IPS-20b (cell line): ENCODE data around the gene ASXL1.

Source experiments
- H3K27ac ChIP-seq: one replicate; pipeline ENCODE4 v1.5.1; 2013; ENCODE audit warnings: low read length
- H3K27me3 ChIP-seq: 2 replicates; pipeline ENCODE4 v1.6.1; 2013; ENCODE audit warnings: mild to moderate bottlenecking, low read length, inconsistent platforms; ENCODE audit not compliant: insufficient read depth
- H3K36me3 ChIP-seq: 2 replicates; pipeline ENCODE4 v1.6.1; 2013; ENCODE audit warnings: low read depth, mild to moderate bottlenecking, inconsistent platforms, low read length, moderate library complexity; ENCODE audit not compliant: insufficient read depth
- H3K4me1 ChIP-seq: 2 replicates; pipeline ENCODE4 v1.6.1; 2013; ENCODE audit warnings: mild to moderate bottlenecking, control low read depth, inconsistent platforms, low read length, moderate library complexity; ENCODE audit not compliant: insufficient read depth
- H3K4me3 ChIP-seq: 2 replicates; pipeline ENCODE4 v1.5.1; 2013; ENCODE audit warnings: mild to moderate bottlenecking, low read length, inconsistent platforms
- H3K9ac ChIP-seq: 2 replicates; pipeline ENCODE4 v1.6.1; 2013; ENCODE audit warnings: low read depth, mild to moderate bottlenecking, inconsistent platforms, low read length, moderate library complexity
- H3K9me3 ChIP-seq: 2 replicates; pipeline ENCODE4 v1.6.1; 2013; ENCODE audit warnings: mild to moderate bottlenecking, low read depth, low read length, inconsistent platforms; ENCODE audit not compliant: insufficient read depth

The ASXL1 gene

DNA sequence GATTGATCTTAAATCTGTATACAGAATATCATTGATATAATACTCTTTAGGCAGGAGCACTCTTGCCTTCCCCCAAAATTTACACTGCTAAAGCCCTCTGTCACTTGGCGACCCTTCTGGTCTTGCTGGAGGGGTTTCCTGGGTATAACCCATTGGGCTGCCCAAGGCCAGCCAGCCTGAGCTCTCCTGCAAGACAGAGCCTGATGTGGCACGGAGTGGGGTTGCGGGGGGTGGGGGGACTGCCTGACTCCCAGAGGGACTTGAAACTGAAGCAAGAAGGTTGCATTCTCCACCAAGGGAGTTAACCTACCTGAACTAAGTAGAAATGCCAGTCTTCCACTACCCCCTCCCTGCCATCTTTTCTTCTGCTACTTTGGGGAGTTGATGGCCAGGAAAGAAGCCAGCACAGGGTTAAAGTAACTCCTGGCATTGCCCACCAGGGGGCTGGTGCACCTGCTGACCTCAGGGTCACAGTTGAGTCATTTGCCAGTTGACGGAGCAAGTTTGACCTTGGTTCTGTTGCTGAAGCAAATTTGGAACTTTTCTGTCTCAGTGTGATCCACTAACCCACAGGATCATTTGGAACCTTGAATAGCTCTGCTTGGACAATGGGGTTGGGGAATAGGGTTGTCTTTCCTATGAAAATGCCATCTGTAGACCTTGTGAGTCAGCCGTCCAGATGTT is 79.4 kb downstream of the ASXL1 start:
- H3K27ac ChIP-seq = no peak overlapping the region
- no peaks in the 10 kb centered on the region for H3K27me3 ChIP-seq
- no peak overlapping the region for H3K4me3 ChIP-seq
- peaks cover 45% of the 10 kb centered on the region for H3K36me3 ChIP-seq
- H3K9ac ChIP-seq = no peak overlapping the region
- no peaks in the 10 kb centered on the region for H3K4me1 ChIP-seq
- no peaks in the 10 kb centered on the region for H3K9me3 ChIP-seq

DNA sequence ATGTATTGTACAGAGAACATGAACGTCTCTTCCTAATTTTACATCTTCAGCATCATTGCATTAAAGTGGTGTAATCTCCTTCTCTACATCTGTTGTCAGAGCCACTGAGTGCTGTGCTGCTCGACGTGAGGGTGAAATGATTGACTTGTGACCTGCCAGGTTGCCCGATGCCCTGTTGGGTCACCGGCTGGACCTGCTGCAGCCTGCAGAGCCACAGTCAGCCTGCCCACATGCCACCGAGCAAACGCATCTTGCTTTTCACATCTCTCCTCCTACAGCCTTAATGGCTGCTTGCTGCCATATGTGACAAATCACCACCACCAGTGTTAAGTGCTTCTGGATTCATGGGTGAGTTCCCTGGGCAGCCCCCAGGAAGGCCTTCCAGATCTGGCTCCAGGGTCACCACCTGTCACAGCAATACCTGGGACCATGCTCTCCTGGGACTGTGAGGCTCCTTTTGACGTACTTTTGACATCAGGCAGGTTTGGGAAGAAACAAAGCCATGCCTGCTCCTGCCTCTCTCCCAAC is 80.3 kb downstream of the ASXL1 start:
- H3K9ac ChIP-seq = no peak overlapping the region
- no peaks in the 10 kb centered on the region for H3K9me3 ChIP-seq
- H3K4me1 ChIP-seq = no peaks in the 10 kb centered on the region
- no peak overlapping the region for H3K4me3 ChIP-seq
- H3K27ac ChIP-seq = no peak overlapping the region
- no peaks in the 10 kb centered on the region for H3K27me3 ChIP-seq
- H3K36me3 ChIP-seq = peaks cover 42% of the 10 kb centered on the region

DNA sequence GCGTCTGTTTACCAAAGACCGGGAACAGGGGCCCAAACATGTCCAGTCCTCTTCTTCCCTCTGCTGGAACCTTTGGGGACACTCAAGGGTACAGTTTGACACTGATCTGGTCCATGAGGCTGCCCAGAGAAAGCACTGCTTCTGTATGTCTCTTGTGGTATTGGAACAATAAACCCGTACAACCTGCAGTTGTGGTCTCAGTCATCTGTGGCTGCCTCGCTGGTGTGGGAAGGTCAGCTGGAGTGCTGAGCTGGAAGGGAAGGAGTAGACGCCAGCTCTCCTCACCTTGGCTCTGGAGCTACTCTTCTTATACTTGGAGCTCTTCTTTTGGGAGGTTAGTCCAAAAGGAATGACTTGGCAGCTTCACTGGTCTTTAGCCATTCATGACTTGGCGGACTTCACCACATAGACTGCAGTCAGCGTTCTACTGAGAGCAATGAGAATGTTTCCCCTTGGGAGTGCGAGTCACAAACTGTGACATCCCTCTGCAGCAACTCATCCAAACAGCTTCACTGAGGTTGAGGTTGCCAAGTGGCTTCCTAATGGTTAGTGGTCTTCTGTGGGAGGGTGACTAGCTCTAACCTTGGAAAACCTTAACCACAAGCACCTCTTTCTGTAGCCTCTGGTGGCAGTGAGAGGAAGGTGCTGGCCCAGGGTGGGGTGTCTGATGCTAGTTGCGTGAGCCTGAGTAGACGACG is 81.2 kb downstream of the ASXL1 start:
- H3K9ac ChIP-seq = no peak overlapping the region
- no peaks in the 10 kb centered on the region for H3K27me3 ChIP-seq
- no peak overlapping the region for H3K4me3 ChIP-seq
- H3K36me3 ChIP-seq = peaks cover 33% of the 10 kb centered on the region
- no peak overlapping the region for H3K27ac ChIP-seq
- H3K4me1 ChIP-seq = peaks cover under 1% of the 10 kb centered on the region; the same call in 1 of the 2 replicates
- no peaks in the 10 kb centered on the region for H3K9me3 ChIP-seq

DNA sequence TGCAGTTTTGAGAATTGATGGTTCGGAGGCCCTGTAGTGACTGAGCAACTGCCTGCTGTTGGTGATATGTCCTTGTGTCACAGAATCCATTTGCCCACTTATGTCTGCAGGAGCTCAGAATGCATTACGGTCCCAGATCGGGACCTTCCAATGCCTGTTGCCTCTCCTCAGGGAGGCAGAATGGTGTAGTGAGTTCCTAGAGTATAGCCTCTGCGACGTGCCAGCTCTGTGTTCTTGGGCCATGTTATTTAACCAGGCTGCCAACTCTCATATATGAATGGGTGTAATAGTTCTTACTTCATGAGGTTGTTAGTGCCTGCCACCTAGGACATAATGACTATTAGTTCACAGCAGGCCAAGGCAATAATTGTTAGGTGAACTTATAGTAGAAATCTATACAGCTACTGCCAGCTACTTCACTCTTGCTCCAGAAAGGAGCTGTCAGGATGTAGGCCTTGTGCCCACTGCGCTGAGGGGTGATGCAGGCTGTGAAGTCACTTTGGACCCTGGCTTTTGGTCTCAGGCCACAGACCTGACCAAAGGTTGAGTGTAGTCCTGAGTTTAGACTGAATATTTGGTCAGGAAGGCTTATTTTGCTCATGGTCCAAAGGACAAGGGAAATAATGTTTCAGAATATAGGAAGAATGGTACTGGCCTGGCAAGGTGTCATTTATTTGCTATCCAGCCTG is 82.1 kb downstream of the ASXL1 start:
- Histone ChIP-seq H3K27ac (no peak overlapping the region), H3K4me3 (no peak overlapping the region), H3K9me3 (no peaks in the 10 kb centered on the region), H3K36me3 (peaks cover 28% of the 10 kb centered on the region), H3K27me3 (no peaks in the 10 kb centered on the region), H3K9ac (no peak overlapping the region), H3K4me1 (peaks cover 7% of the 10 kb centered on the region; the same call in 1 of the 2 replicates)

DNA sequence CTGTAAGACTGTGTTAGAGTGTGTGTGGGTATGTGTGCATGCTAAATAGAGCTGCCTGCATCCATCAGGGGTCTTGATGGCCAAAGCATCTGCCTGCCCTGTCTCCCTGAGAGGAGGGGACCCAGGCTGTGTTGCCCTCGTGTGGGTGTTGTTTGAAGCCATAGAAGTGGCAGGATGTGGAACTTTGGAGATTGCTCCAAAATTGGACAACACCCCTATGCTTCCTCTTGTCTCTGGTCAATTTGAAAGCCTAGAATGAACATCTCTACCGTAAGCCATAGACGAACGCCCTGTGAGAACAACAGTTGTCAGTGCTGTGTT is 82.6 kb downstream of the ASXL1 start:
- peaks cover 25% of the 10 kb centered on the region for H3K36me3 ChIP-seq
- H3K9ac ChIP-seq = no peak overlapping the region
- no peaks in the 10 kb centered on the region for H3K9me3 ChIP-seq
- H3K27me3 ChIP-seq = no peaks in the 10 kb centered on the region
- no peak overlapping the region for H3K27ac ChIP-seq
- no peak overlapping the region for H3K4me3 ChIP-seq
- H3K4me1 ChIP-seq = peaks cover 7% of the 10 kb centered on the region; the same call in 1 of the 2 replicates

DNA sequence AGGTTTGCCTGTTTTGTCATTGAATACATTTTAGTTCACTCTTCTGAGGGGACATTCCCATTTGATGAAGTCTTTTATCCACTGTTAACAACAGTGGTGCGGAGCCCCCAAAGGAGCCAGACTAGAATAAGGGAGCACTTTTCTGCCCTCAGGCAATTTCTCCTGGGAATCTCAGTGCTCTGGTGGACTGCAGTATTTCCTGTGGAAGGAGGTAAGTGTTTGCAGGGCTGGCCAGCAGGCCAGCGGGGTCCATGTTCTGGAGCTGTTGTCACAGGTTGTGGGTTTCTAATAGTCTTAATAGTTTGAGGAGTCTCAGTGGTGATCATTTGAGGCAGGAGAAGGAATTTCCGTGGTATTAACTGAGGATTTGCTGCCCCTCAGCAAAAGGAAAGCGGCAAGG is 83.5 kb downstream of the ASXL1 start:
- no peaks in the 10 kb centered on the region for H3K27me3 ChIP-seq
- H3K9me3 ChIP-seq = no peaks in the 10 kb centered on the region
- peaks cover 7% of the 10 kb centered on the region; the same call in 1 of the 2 replicates for H3K4me1 ChIP-seq
- no peak overlapping the region for H3K4me3 ChIP-seq
- H3K27ac ChIP-seq = no peak overlapping the region
- peaks cover 21% of the 10 kb centered on the region for H3K36me3 ChIP-seq
- H3K9ac ChIP-seq = no peak overlapping the region

DNA sequence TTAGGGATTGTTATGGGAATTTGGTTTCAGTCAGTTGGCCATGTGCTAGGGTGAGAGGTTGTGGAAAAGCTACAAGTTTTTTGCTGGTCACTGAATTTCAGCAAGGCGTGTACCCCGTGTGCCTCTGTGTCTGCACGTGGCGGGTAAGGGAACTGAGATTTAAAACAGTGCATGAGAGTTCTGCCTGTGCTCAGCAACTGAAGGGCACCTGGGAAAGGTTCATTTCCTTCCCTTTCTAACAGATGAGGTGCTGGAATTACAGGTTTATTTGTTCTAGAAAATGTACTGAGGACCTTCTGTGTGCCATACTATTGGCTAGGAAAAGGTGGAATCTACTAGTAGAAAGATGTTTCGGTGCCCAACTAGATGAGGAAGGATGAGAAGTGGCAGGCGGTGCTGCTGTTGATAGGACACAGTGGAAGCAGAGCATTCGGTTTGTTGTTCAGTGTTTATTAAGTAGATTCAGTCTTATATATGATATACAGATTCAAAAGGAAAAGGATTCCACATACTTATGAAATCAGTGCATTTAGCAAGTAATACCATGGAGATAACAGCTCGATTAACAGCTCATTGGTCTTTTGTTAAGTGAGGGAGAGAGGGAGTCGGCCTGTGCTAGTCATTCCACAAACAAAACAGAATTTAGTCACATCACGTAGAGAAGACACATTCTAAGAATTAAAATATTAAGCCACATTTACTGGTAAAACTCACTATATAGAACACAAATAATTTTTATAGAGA is 84.7 kb downstream of the ASXL1 start:
- Histone ChIP-seq H3K36me3 (peaks cover 33% of the 10 kb centered on the region), H3K9ac (no peak overlapping the region), H3K4me1 (peaks cover 7% of the 10 kb centered on the region; the same call in 1 of the 2 replicates), H3K4me3 (no peak overlapping the region), H3K27me3 (no peaks in the 10 kb centered on the region), H3K27ac (no peak overlapping the region), H3K9me3 (no peaks in the 10 kb centered on the region)

DNA sequence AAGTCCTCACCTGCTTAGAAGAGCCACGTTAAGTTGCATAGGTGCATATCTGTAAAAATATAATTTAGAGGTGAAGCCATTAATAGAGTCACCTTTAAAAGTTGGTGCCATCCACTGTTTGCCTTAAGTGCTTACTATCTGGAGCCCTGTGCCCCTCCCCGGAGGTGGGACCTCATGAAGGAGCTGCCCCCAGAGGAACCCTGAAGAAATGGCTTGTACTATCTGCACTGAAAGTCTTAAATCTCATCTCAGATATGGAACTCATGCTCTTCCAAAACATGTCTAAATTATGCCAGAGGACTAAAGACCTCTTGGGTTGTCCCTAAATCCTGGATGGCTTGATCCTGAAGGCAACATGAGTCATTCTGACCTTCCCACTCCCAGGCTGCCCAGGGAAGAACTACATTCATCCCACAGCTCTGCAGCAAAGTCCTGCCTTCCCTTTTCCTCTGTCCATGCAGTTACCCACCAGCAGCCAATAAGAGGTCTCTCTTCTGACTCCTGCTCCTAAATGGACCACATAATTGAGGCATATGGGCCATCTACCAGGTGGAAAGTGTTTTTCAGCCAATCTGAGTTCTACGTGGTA is 85.3 kb downstream of the ASXL1 start:
- Histone ChIP-seq H3K36me3 (peaks cover 33% of the 10 kb centered on the region), H3K9ac (no peak overlapping the region)

DNA sequence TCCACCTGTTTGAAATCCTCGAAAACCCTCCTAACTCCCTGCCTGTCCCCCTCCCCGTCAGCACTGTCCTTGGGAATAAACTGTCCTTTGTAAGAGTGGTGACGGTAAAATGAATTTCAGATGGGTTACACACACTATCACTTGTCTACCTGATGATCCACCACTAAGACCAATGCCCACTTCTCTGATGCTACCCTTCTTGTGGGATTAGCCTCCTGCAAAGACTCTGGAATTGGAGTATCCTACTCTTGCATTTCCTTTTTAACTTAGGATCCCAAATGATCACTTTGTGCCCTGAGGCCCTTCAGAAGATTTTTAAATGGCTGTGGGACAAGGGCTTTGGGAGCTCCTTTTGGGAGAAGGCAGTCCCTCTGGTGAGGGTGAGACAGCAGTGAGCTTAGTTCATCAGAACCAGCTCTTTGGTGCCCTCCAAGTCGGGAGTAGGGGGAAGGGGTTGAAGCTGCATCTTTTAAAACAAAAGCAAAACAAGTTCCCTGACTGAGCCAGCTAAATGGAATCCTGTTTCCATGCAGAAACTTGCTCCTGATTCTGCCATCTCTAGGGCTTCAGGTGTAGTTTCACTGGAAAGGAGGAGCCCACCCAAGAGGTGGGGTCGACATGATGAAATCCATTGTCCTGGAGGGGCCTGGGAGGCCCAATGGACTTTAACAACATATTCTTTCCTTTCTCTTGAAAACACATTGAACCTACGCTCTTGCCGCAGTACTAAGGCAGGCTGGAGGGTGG is 86.5 kb downstream of the ASXL1 start:
- no peaks in the 10 kb centered on the region for H3K9me3 ChIP-seq
- H3K9ac ChIP-seq = no peak overlapping the region
- peaks cover 43% of the 10 kb centered on the region for H3K36me3 ChIP-seq
- peaks cover 7% of the 10 kb centered on the region; the same call in 1 of the 2 replicates for H3K4me1 ChIP-seq
- H3K27ac ChIP-seq = no peak overlapping the region
- no peak overlapping the region for H3K4me3 ChIP-seq
- H3K27me3 ChIP-seq = no peaks in the 10 kb centered on the region

More for the DNA sequence above, 85.3 kb downstream of the ASXL1 start:
- Histone ChIP-seq H3K4me3 (no peak overlapping the region), H3K4me1 (peaks cover 7% of the 10 kb centered on the region; the same call in 1 of the 2 replicates), H3K27me3 (no peaks in the 10 kb centered on the region), H3K27ac (no peak overlapping the region), H3K9me3 (no peaks in the 10 kb centered on the region)

DNA sequence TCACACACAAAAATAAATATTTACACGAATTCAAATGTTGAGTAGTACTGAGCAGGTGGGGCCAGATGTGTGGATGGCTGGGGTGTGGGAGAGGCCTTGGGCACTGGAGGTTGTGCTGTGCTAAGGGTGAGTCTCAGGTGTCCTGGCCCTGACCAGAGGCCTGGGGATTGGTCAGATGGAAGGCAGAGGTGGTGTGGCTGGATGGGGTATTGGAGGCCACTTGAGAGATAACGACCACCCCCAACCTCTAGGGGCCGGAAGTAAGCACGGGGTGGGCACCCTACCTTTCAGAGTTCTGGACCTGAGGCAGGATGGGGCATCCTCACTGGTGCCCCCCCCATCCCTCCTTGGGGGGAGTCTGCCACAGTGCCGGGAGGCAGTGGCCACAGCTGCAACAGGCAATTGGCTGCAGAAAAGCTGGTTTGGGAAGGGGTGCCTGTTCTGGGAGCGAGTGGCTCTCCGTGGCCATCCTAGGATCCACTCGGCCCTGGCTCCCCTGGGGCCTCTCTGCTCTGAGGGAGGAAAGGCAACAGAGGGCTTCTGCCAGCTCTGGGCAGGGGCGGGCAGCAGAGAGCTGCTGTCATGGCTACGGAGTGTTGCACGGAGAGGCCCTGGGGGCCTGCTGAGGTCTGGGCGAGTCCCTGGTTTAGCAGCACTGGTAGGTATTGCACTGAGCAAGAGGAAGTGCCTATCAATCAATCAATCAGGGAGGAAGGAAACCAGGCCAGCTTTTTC is 87.6 kb downstream of the ASXL1 start:
- no peaks in the 10 kb centered on the region for H3K27me3 ChIP-seq
- peaks cover 52% of the 10 kb centered on the region for H3K36me3 ChIP-seq
- no peak overlapping the region for H3K4me3 ChIP-seq

More for the DNA sequence above, 87.6 kb downstream of the ASXL1 start:
- Histone ChIP-seq H3K27ac (no peak overlapping the region), H3K4me1 (peaks cover 7% of the 10 kb centered on the region; the same call in 1 of the 2 replicates), H3K9me3 (no peaks in the 10 kb centered on the region), H3K9ac (no peak overlapping the region)
